HepG2 (cell line): ENCODE results near the gene LLGL2.

Experiments
- EP300 ChIP-seq, 3 experiments: sonication (generic) in 1 of 3; formaldehyde crosslinking in 1 of 3; IDR thresholded peaks; 2 replicates each; pipeline versions ENCODE4 v1.5.1 to v1.6.1; 2011 to 2020; ENCODE audit warnings: low read depth in 2 of 3, low read length in 2 of 3, borderline replicate concordance in 1 of 3, improper control_type of control experiment in 1 of 3, mild to moderate bottlenecking in 1 of 3, missing genetic modification reagents in 1 of 3, moderate library complexity in 1 of 3
- GABPB1 ChIP-seq: IDR thresholded peaks from 2 replicates; pipeline ENCODE4 v1.6.1; 2016; ENCODE audit warnings: mild to moderate bottlenecking, missing genetic modification reagents, moderate library complexity, missing compliant biosample characterization
- GTF2F1 ChIP-seq: fragments of 150-350 bp; IDR thresholded peaks from 2 replicates; pipeline ENCODE4 v1.6.1; 2014; ENCODE audit warnings: low read length
- SETDB1 ChIP-seq: sonication (generic); formaldehyde crosslinking; IDR thresholded peaks from 2 replicates; pipeline ENCODE4 v1.5.1; 2020; ENCODE audit warnings: missing genetic modification reagents, mild to moderate bottlenecking, borderline replicate concordance
- SIN3A ChIP-seq: IDR thresholded peaks from 2 replicates; pipeline ENCODE4 v1.6.1; 2011; ENCODE audit warnings: low read depth, mild to moderate bottlenecking, control low read depth, low read length, borderline replicate concordance
- TEAD2 ChIP-seq: sonication (generic); formaldehyde crosslinking; IDR thresholded peaks from 2 replicates; pipeline ENCODE4 v1.9.0; 2021; ENCODE audit warnings: missing genetic modification reagents
- ZBTB4 ChIP-seq: sonication (generic); formaldehyde crosslinking; IDR thresholded peaks from 2 replicates; pipeline ENCODE4 v1.4.0; 2020; ENCODE audit warnings: missing genetic modification reagents, mild to moderate bottlenecking, borderline replicate concordance
- ZNF496 ChIP-seq: sonication (generic); formaldehyde crosslinking; IDR thresholded peaks from 2 replicates; pipeline ENCODE4 v1.8.1; 2023; ENCODE audit warnings: mild to moderate bottlenecking, moderate library complexity, missing genetic modification reagents; ENCODE audit not compliant: insufficient replicate concordance
- TF ChIP-seq, protein P1 (sequence below): sonication (generic); formaldehyde crosslinking; IDR thresholded peaks from 2 replicates; pipeline ENCODE4 v1.5.0; 2020; ENCODE audit warnings: mild to moderate bottlenecking, missing genetic modification reagents, moderate library complexity
- TF ChIP-seq, protein P2 (sequence below): sonication (generic); formaldehyde crosslinking; conservative IDR thresholded peaks from 2 replicates; pipeline ENCODE4 v1.4.0; 2020; ENCODE audit warnings: missing genetic modification reagents

GRCh38 chr17:75492555-75493168, 32.8 kb upstream of the LLGL2 start:
- no peak for TF ChIP-seq TEAD2 (CRISPR knock-in tag)
- no peak for TF ChIP-seq SIN3A
- TF ChIP-seq, protein P1, sequence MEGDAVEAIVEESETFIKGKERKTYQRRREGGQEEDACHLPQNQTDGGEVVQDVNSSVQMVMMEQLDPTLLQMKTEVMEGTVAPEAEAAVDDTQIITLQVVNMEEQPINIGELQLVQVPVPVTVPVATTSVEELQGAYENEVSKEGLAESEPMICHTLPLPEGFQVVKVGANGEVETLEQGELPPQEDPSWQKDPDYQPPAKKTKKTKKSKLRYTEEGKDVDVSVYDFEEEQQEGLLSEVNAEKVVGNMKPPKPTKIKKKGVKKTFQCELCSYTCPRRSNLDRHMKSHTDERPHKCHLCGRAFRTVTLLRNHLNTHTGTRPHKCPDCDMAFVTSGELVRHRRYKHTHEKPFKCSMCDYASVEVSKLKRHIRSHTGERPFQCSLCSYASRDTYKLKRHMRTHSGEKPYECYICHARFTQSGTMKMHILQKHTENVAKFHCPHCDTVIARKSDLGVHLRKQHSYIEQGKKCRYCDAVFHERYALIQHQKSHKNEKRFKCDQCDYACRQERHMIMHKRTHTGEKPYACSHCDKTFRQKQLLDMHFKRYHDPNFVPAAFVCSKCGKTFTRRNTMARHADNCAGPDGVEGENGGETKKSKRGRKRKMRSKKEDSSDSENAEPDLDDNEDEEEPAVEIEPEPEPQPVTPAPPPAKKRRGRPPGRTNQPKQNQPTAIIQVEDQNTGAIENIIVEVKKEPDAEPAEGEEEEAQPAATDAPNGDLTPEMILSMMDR: no peak
- no peak for TF ChIP-seq SETDB1 (CRISPR knock-in tag)
- no peak for TF ChIP-seq EP300 (IDR thresholded peaks at IDR 0.05; ENCODE audit: low read depth in 2 of 2, low read length in 2 of 2)
- no peak for TF ChIP-seq EP300 (CRISPR knock-in tag; IDR thresholded peaks at IDR 0.05; ENCODE audit: borderline replicate concordance)
- no peak for TF ChIP-seq ZNF496 (CRISPR knock-in tag)
- TF ChIP-seq, protein P2, sequence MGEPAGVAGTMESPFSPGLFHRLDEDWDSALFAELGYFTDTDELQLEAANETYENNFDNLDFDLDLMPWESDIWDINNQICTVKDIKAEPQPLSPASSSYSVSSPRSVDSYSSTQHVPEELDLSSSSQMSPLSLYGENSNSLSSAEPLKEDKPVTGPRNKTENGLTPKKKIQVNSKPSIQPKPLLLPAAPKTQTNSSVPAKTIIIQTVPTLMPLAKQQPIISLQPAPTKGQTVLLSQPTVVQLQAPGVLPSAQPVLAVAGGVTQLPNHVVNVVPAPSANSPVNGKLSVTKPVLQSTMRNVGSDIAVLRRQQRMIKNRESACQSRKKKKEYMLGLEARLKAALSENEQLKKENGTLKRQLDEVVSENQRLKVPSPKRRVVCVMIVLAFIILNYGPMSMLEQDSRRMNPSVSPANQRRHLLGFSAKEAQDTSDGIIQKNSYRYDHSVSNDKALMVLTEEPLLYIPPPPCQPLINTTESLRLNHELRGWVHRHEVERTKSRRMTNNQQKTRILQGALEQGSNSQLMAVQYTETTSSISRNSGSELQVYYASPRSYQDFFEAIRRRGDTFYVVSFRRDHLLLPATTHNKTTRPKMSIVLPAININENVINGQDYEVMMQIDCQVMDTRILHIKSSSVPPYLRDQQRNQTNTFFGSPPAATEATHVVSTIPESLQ (CRISPR knock-in tag): no peak
- no peak for TF ChIP-seq GABPB1
- TF ChIP-seq GTF2F1: no peak
- no peak for TF ChIP-seq ZBTB4 (CRISPR knock-in tag)
